ENCODE results near the gene GALNT10.

GRCh38 chr5:154341620-154342019 is 151.1 kb downstream of the GALNT10 start:
- TF ChIP-seq, protein P1, sequence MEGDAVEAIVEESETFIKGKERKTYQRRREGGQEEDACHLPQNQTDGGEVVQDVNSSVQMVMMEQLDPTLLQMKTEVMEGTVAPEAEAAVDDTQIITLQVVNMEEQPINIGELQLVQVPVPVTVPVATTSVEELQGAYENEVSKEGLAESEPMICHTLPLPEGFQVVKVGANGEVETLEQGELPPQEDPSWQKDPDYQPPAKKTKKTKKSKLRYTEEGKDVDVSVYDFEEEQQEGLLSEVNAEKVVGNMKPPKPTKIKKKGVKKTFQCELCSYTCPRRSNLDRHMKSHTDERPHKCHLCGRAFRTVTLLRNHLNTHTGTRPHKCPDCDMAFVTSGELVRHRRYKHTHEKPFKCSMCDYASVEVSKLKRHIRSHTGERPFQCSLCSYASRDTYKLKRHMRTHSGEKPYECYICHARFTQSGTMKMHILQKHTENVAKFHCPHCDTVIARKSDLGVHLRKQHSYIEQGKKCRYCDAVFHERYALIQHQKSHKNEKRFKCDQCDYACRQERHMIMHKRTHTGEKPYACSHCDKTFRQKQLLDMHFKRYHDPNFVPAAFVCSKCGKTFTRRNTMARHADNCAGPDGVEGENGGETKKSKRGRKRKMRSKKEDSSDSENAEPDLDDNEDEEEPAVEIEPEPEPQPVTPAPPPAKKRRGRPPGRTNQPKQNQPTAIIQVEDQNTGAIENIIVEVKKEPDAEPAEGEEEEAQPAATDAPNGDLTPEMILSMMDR (conservative IDR thresholded peaks at IDR 0.05 in 1 of 2, IDR thresholded peaks at IDR 0.05 in 1 of 2; ENCODE audit: low read depth in 1 of 2, low read length in 2 of 2), result no peak
- TF ChIP-seq EZH2 (IDR thresholded peaks at IDR 0.05; ENCODE audit: low read length, missing control alignments), result no peak

Data from fibroblast of lung (primary cell).